Neural progenitor cell (in vitro differentiated cells): Measurements from ENCODE around the gene CRNN. TPM values are rescaled to one million over a fixed set of nuclear protein-coding genes. Genes with fewer than 3 reads are reported as not detected.

Experiments
- DNase-seq: peaks from one replicate; pipeline ENCODE4 v3.0.0-alpha.2; 2016; ENCODE audit warnings: low spot score
- H2AFZ ChIP-seq: fragments of 200-600 bp; sonication (generic); replicated peaks from 2 replicates; pipeline ENCODE4 v1.6.1; 2016; ENCODE audit warnings: antibody characterized with exemption
- H3F3A ChIP-seq: fragments of 200-600 bp; sonication (generic); 2 replicates; pipeline ENCODE4 v1.6.1; 2016; ENCODE audit warnings: antibody characterized with exemption, low read depth
- H3K27ac ChIP-seq: fragments of 200-600 bp; sonication (generic); 2 replicates; pipeline ENCODE4 v1.5.1; 2016; ENCODE audit warnings: mild to moderate bottlenecking
- H3K27me3 ChIP-seq: fragments of 200-600 bp; sonication (generic); 2 replicates; pipeline ENCODE4 v1.6.1; 2016; ENCODE audit warnings: mild to moderate bottlenecking, moderate library complexity
- H3K36me3 ChIP-seq: fragments of 200-600 bp; sonication (generic); 2 replicates; pipeline ENCODE4 v1.5.1; 2016
- H3K4me1 ChIP-seq: fragments of 200-600 bp; sonication (generic); 2 replicates; pipeline ENCODE4 v1.6.1; 2016; ENCODE audit warnings: mixed run types
- H3K4me2 ChIP-seq: fragments of 200-600 bp; sonication (generic); 2 replicates; pipeline ENCODE4 v1.6.1; 2016
- H3K4me3 ChIP-seq: fragments of 200-600 bp; sonication (generic); 2 replicates; pipeline ENCODE4 v1.5.1; 2016
- H3K79me2 ChIP-seq: fragments of 200-600 bp; sonication (generic); 2 replicates; pipeline ENCODE4 v1.6.1; 2016; ENCODE audit warnings: low read depth
- H3K9ac ChIP-seq: fragments of 200-600 bp; sonication (generic); 2 replicates; pipeline ENCODE4 v1.6.1; 2016
- H3K9me3 ChIP-seq: fragments of 200-600 bp; sonication (generic); 2 replicates; pipeline ENCODE4 v1.5.1; 2016; ENCODE audit warnings: low read depth
- H4K20me1 ChIP-seq: fragments of 200-600 bp; sonication (generic); 2 replicates; pipeline ENCODE4 v1.6.1; 2016; ENCODE audit warnings: low read depth
- H3K27ac Mint-ChIP-seq: 3 replicates; pipeline ENCODE4 v1.8.0; 2021; ENCODE audit warnings: mixed read lengths
- H3K27me3 Mint-ChIP-seq: 2 replicates; pipeline ENCODE4 v1.8.0; 2022; ENCODE audit warnings: low read depth, mild to moderate bottlenecking, inconsistent platforms, moderate library complexity, mixed read lengths; ENCODE audit not compliant: insufficient read depth
- H3K36me3 Mint-ChIP-seq: 3 replicates; pipeline ENCODE4 v1.8.0; 2021; ENCODE audit warnings: mixed read lengths
- H3K4me1 Mint-ChIP-seq: 3 replicates; pipeline ENCODE4 v1.8.0; 2021; ENCODE audit warnings: mixed read lengths
- H3K4me3 Mint-ChIP-seq: 3 replicates; pipeline ENCODE4 v1.8.0; 2021; ENCODE audit warnings: mild to moderate bottlenecking, moderate library complexity, mixed read lengths
- H3K9me3 Mint-ChIP-seq: 3 replicates; pipeline ENCODE4 v1.8.0; 2020; ENCODE audit warnings: mixed read lengths
- EZH2 ChIP-seq: fragments of 200-600 bp; sonication (generic); IDR thresholded peaks from 2 replicates; pipeline ENCODE4 v1.6.1; 2017; ENCODE audit warnings: antibody characterized with exemption, mild to moderate bottlenecking, moderate library complexity
- EZH2phosphoT487 ChIP-seq: fragments of 200-600 bp; sonication (generic); IDR thresholded peaks from 2 replicates; pipeline ENCODE4 v1.6.1; 2017; ENCODE audit warnings: antibody characterized with exemption
- total RNA-seq: library from RNA; depleted of rRNA; stranded (reverse); fragments of >200 nt; gene quantifications from 2 replicates; pipeline ENCODE4 v1.2.3, GENCODE V29; 2015; ENCODE audit warnings: low replicate concordance
- TF ChIP-seq, protein P1 (sequence below): fragments of 200-600 bp; sonication (generic); IDR thresholded peaks from 2 replicates; pipeline ENCODE4 v1.5.1; 2017; ENCODE audit warnings: antibody characterized with exemption, mild to moderate bottlenecking

The CRNN gene
- total RNA-seq, 1 donor from 2014 or later: not detected

DNA sequence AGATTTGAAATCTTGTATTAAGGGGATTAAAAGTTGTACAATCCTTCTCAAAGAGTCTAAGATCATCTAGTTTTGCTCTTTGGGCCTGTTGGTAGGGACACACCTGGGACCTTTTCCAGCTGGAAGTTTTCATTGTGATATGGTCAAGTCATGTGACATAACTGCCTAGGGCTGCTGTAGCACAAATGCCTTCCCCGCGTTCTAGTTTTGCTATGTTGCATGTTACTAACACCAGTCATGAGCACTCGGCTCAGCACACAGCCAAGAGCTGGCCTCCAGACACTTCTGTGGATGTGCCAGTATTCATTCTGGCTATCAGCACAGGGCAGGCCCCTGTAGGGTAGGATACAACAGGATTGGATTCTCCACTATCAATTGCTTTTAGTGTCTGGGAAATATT is 39.6 kb downstream of the CRNN start:
- H3K9ac ChIP-seq: no peak overlapping the region
- DNase-seq: no peak
- Mint-ChIP-seq H3K36me3 (no peaks in the 10 kb centered on the region), H3K27ac (no peak overlapping the region), H3K4me1 (no peaks in the 10 kb centered on the region), H3K9me3 (peaks cover 13% of the 10 kb centered on the region), H3K27me3 (no peaks in the 10 kb centered on the region), H3K4me3 (no peak overlapping the region)
- H3F3A ChIP-seq: no peaks in the 10 kb centered on the region
- no peaks in the 10 kb centered on the region for H3K36me3 ChIP-seq
- no peak overlapping the region for H2AFZ ChIP-seq
- H3K79me2 ChIP-seq: no peaks in the 10 kb centered on the region
- H3K4me2 ChIP-seq: no peak overlapping the region
- H3K4me1 ChIP-seq: no peaks in the 10 kb centered on the region
- H3K27ac ChIP-seq: no peak overlapping the region
- TF ChIP-seq, protein P1, sequence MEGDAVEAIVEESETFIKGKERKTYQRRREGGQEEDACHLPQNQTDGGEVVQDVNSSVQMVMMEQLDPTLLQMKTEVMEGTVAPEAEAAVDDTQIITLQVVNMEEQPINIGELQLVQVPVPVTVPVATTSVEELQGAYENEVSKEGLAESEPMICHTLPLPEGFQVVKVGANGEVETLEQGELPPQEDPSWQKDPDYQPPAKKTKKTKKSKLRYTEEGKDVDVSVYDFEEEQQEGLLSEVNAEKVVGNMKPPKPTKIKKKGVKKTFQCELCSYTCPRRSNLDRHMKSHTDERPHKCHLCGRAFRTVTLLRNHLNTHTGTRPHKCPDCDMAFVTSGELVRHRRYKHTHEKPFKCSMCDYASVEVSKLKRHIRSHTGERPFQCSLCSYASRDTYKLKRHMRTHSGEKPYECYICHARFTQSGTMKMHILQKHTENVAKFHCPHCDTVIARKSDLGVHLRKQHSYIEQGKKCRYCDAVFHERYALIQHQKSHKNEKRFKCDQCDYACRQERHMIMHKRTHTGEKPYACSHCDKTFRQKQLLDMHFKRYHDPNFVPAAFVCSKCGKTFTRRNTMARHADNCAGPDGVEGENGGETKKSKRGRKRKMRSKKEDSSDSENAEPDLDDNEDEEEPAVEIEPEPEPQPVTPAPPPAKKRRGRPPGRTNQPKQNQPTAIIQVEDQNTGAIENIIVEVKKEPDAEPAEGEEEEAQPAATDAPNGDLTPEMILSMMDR: no peak
- TF ChIP-seq EZH2: no peak
- TF ChIP-seq EZH2phosphoT487: no peak
- H4K20me1 ChIP-seq: no peaks in the 10 kb centered on the region
- H3K9me3 ChIP-seq: peaks cover 34% of the 10 kb centered on the region
- no peaks in the 10 kb centered on the region for H3K27me3 ChIP-seq
- H3K4me3 ChIP-seq: no peak overlapping the region

DNA sequence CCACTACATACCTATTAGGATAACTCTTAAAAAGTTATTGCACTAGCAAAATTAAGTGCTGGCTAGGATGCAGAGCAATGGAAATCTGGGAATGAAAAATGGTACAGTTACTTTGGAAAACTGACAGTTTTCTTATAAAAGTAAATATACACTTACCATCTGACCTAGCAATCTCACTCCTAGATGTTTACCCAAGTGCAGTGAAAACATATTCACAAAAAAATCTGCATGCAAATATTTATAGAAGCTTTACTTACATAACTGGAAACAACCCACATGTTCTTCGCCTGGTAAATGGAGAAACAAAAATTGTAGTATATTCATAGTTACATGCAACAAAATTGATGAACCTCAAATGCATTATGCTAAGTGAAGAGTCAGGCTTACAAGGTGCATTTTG is 41.4 kb downstream of the CRNN start:
- H3K4me2 ChIP-seq: no peak overlapping the region
- no peak overlapping the region for H3K9ac ChIP-seq
- Mint-ChIP-seq H3K27me3 (no peaks in the 10 kb centered on the region), H3K36me3 (no peaks in the 10 kb centered on the region), H3K4me1 (no peaks in the 10 kb centered on the region), H3K27ac (no peak overlapping the region), H3K4me3 (no peak overlapping the region), H3K9me3 (peaks cover 5% of the 10 kb centered on the region)
- no peaks in the 10 kb centered on the region for H4K20me1 ChIP-seq
- H3K27me3 ChIP-seq: no peaks in the 10 kb centered on the region
- no peaks in the 10 kb centered on the region for H3K4me1 ChIP-seq
- no peak overlapping the region for H3K4me3 ChIP-seq
- DNase-seq: no peak
- no peaks in the 10 kb centered on the region for H3K79me2 ChIP-seq
- TF ChIP-seq EZH2 (no peak), EZH2phosphoT487 (no peak)
- TF ChIP-seq, protein P1: no peak
- no peaks in the 10 kb centered on the region for H3F3A ChIP-seq
- H2AFZ ChIP-seq: no peak overlapping the region
- H3K36me3 ChIP-seq: no peaks in the 10 kb centered on the region
- no peak overlapping the region for H3K27ac ChIP-seq
- peaks cover 46% of the 10 kb centered on the region for H3K9me3 ChIP-seq

DNA sequence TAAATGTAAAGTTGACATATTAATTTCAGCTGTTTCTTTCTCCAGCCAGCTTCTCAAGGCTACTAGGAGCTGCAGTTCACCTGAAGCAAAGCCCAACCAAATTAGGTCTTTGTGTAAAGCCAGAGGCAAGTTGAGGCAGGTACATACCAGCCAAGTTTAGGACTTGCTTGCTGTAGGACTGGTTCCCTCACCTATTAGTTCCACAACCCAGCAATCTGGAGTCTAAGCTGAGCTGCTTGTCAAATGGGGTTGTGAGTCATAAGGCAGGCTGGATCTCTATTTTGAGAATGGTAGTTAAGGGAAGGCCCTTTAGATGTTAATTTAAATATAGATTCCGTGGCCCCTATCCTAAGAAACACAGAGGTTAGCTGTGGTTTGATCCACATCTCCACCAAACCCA is 46.6 kb downstream of the CRNN start:
- Mint-ChIP-seq H3K4me1 (no peaks in the 10 kb centered on the region), H3K27ac (no peak overlapping the region), H3K4me3 (no peak overlapping the region), H3K9me3 (peaks cover 9% of the 10 kb centered on the region), H3K27me3 (no peaks in the 10 kb centered on the region), H3K36me3 (no peaks in the 10 kb centered on the region)
- Histone ChIP-seq H3K27me3 (no peaks in the 10 kb centered on the region), H3K9ac (no peak overlapping the region), H3K4me3 (no peak overlapping the region), H3K4me1 (no peaks in the 10 kb centered on the region), H3K9me3 (peaks cover 39% of the 10 kb centered on the region), H3K4me2 (no peak overlapping the region), H3K36me3 (no peaks in the 10 kb centered on the region), H2AFZ (no peak overlapping the region), H3K27ac (no peak overlapping the region), H4K20me1 (no peaks in the 10 kb centered on the region), H3F3A (no peaks in the 10 kb centered on the region), H3K79me2 (no peaks in the 10 kb centered on the region)
- DNase-seq: no peak
- TF ChIP-seq, protein P1: no peak
- no peak for TF ChIP-seq EZH2
- TF ChIP-seq EZH2phosphoT487: no peak

DNA sequence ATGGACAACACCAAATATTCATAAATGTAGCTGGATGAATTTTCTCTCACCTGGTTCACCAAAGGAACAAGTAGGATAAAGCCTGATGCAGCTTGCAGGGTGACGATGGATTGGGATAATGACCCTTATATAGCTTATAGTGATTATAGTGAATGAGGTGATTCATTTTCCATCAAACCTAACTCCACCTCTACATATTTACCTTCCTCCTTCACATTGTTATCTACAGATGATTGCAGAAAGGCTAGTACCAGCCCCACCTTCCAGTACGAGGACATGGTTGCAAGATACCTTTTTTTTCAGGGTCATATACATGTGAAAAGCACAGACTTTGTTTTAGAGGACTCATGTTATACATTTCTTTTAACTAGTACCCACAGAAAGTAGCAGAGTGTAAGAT is 54.2 kb downstream of the CRNN start, which contains the start of gene FLG2:
FLG2 (minus strand) TSS at position 101 of the 400 bp plus-strand sequence. CDS start 1,122 bp downstream, outside the sequence.
- DNase-seq: no peak
- peaks cover 2% of the 10 kb centered on the region for H3K27me3 Mint-ChIP-seq
- TF ChIP-seq EZH2phosphoT487 (no peak), EZH2 (no peak)
- TF ChIP-seq, protein P1: no peak
- no peaks in the 10 kb centered on the region for H3K4me1 ChIP-seq
- H4K20me1 ChIP-seq: no peaks in the 10 kb centered on the region
- no peaks in the 10 kb centered on the region for H3K36me3 Mint-ChIP-seq
- H3K36me3 ChIP-seq: no peaks in the 10 kb centered on the region
- H3K4me2 ChIP-seq: no peak within 1 kb of the TSS
- H3K4me1 Mint-ChIP-seq: no peaks in the 10 kb centered on the region
- peaks cover 29% of the 10 kb centered on the region for H3K9me3 ChIP-seq
- H3K79me2 ChIP-seq: no peaks in the 10 kb centered on the region
- H3K9me3 Mint-ChIP-seq: peaks cover 7% of the 10 kb centered on the region
- no peak within 1 kb of the TSS for H3K27ac Mint-ChIP-seq
- H2AFZ ChIP-seq: no peak within 1 kb of the TSS
- no peaks in the 10 kb centered on the region for H3F3A ChIP-seq
- H3K4me3 ChIP-seq: no peak within 1 kb of the TSS
- H3K27me3 ChIP-seq: no peaks in the 10 kb centered on the region
- H3K9ac ChIP-seq: no peak within 1 kb of the TSS
- H3K27ac ChIP-seq: no peak within 1 kb of the TSS
- no peak within 1 kb of the TSS for H3K4me3 Mint-ChIP-seq
